Fibroblast of skin of right biceps (primary cell): Measurements from ENCODE around the gene SLC25A17.
"Not testable (repeated sequence)": the region's sequence is repeated elsewhere in the genome, so short reads cannot be mapped to it uniquely, and the experiment has no call there.

Experiments
- DNase-seq: peaks from one replicate; pipeline ENCODE4 v3.0.0-alpha.2; 2013

SLC25A17 gene, protein sequence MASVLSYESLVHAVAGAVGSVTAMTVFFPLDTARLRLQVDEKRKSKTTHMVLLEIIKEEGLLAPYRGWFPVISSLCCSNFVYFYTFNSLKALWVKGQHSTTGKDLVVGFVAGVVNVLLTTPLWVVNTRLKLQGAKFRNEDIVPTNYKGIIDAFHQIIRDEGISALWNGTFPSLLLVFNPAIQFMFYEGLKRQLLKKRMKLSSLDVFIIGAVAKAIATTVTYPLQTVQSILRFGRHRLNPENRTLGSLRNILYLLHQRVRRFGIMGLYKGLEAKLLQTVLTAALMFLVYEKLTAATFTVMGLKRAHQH

DNA sequence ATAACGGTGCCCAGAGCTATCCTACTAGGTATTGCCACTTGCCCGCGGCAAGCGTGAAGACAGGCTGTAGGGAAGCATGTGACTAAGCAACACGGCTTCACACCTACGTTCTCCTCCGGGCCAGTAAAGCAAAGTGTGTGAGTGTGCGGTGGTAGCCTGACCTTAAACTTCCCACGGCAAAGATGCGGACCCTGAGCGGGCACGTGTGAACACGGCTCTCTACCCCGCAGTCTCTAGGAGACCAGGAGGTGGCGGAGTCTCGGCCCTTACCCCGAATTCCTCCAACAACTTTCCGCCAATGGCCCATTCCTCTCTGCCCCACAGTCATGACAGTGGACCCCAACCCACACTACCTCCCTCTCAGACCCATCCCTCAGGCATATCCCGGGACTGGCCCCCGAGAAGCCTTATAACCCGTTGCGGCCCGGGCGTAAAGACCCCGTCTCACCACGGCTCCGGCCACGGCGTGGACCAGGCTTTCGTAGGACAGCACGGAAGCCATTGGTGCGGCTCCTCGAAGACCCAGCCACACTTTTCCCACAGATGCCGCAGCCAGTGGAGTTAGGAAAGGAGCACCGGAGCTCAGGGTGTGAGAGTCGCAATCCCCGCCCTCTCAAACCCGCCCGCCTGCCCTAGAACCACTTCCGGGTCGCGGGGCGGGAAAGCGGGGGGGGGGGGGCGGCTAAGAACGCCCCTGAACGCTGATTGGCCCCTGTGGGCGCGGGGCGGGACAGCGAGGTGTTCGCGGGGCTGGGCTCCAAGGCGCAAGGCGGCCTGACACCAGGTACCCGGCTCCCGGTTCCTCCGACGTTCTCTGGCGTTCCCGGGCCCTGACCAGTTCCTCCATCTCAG is at the start of gene SLC25A17:
TSS of gene SLC25A17 (minus strand) at position 600 of the 852 bp plus-strand sequence. CDS start at position 502, 98 bp downstream.
- DNase-seq = peak; percentile 85

DNA sequence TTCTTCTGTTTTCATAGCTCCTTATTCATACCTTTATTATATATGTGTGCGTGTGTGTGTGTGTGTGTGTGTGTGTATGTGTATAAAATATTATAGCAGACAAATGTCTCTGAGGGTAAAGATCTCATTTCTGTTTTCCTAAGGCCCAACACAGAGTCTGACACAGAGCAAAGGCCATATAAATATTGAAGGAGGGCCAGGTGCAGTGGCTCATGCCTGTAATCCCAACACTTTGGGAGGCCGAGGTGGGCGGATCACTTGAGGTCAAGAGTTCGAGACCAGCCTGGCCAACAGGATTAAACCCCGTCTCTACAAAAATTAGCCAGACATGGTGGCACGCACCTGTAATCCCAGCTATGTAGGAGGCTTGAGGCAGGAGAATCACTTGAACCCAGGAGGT is 49.2 kb upstream of the SLC25A17 start:
- not testable (repeated sequence) for DNase-seq

GRCh38 chr22:40867109-40867508 is 48.0 kb upstream of the SLC25A17 start:
- DNase-seq = no peak

DNA sequence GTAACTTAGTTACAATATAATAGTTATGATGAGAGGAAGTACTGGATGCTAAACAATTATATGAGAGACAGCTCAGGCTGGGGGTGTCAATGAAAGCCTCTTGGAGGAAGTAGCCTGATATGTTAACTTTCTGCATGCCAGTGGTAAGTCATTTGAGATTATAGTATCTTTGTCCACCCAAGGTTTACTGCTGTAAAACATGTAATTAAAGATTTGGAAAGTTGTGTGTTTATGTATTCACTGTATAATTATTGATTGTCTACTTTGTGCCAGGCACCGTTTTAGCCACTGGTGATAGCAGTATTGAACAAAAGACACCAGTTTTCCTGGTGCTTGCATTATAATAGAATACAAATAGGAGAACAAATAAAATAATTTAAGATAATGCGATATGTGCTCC is 43.4 kb upstream of the SLC25A17 start:
- no peak for DNase-seq

DNA sequence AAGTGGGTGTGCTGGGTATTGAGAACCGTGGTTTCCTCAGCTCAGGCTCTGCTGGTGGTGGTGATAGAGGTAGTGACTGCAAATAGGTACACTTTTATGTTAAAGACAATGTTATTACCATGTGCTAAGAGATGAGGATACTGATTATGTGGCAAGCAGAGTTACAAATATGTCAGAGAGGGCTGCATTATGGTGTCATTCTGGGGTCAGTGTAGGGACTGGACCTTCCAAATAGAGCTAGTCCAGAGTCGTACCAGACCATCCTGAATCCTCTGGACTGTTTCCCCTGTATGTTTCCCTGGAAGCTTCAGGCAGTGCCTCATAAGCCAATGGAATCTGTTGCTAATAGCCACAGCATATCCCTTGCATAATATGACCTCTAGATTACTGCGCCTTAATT is 42.9 kb upstream of the SLC25A17 start, which contains the start of gene DNAJB7:
TSS of gene DNAJB7 (minus strand) at position 101 of the 400 bp plus-strand sequence. CDS start 119 bp downstream, outside the sequence.
- DNase-seq = no peak

DNA sequence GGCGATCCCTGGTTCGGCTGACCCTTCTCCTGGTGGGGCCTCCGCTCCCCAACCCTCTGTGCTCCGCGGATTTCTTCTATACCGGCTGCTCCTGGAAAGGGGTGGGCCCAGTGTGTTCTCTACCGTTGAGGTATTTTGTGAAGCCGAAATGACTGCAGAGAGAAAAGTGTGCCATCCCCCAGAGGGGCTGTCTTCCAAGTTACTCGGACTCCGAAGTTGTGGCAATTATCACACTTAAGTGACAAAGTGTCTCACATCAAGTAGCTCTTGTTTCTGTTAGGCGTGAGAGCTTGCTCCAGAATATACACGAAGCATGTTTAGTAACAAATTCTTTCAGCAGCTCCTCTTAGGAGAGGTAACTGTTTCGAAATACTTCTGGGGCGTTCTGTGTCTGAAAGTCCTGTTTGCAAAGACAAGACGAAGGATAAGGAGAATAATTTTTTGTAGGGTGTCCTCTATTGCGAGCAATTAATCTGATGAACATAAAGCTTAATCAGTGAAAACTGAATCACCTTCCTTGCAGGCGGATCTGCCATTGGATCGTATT is 38.2 kb upstream of the SLC25A17 start:
- DNase-seq = no peak

DNA sequence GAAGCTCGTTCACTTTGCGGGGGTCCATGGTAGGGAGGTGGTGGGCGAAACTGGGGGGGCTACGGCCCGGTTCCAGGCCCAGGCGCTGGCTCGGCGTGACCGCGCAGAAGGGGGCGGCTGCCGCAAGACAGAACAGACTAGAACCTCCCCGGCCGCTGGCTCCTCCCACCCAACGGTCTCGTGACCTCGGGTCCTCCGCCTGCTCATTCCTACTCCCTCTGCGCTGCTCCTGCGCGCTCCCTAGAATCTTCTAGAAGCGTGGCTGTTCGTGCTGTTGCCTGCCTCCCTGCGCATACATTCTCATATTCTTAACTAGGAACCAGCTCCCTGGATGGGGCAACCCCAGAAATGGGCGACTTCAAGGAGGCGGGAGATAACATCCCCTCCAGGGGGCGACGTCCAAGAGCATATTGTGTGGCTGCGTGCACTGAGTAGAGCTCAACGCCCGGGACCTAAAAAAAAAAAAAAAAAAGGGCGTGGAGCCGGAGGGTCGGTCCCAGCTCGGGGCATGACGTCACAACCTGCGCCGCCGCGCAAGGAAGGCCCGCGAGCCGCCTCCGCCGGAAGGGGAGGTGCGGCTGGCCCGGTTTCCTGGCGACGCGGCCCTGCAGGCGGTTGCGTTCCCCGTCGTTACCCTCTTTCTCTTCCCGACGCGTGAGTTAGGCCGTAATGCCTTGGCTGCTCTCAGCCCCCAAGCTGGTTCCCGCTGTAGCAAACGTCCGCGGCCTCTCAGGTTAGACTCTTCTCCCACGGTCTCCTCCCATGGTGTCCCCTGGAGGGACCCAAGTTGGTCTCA is 37.6 kb upstream of the SLC25A17 start, which contains the start of the genes ST13 and XPNPEP3:
TSS of gene ST13 (minus strand) at position 127 of the 796 bp plus-strand sequence. CDS start at position 28, 99 bp downstream.
TSS of gene XPNPEP3 (plus strand) at position 636 of the 796 bp plus-strand sequence. CDS start at position 670, 34 bp downstream.
- DNase-seq = peak; percentile 98

- peak; percentile 7 for DNase-seq
These were observed 36.9 kb upstream of the SLC25A17 start for GRCh38 chr22:40855979-40856512.

GRCh38 chr22:40855071-40855978 is 36.2 kb upstream of the SLC25A17 start:
- peak; percentile 5 for DNase-seq

- no peak for DNase-seq
These were observed 34.8 kb upstream of the SLC25A17 start for GRCh38 chr22:40853961-40854360.

GRCh38 chr22:40853333-40853732 is 34.2 kb upstream of the SLC25A17 start:
- no peak for DNase-seq

DNA sequence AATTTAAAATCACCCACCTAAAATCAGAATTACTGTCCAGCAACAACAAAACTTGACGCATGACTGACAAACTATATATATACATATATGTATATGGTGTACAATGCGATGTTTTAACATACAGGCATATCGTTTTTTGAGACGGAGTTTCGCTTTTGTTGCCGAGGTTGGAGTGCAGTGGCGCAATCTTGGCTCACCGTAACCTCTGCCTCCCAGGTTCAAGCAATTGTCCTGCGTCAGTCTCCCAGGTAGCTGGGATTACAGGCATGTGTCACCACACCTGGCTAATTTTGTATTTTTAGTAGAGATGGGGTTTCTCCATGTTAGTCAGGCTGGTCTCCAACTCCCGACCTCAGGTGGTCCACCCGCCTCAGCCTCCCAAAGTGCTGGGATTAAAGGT is 26.7 kb upstream of the SLC25A17 start:
- not testable (repeated sequence) for DNase-seq

DNA sequence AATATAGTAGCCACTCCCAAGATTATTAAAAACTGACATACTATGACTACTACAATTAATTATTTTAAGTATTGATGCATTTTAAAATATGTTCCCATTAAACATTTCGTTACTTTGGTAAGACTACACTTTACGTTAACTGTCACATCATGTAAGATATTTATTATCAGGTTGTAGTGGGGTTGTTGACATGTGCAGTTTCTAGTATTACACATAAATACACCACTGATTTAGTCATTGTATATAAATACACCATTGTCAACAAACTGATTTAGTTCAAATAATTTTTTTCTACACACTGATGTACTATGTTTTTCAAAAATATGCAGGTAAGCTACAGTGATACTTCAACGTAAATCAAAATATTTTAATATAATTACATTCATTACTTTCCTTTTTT is 25.8 kb upstream of the SLC25A17 start:
- DNase-seq = no peak

- no peak for DNase-seq
These were observed 19.3 kb upstream of the SLC25A17 start for GRCh38 chr22:40838486-40838885.

DNA sequence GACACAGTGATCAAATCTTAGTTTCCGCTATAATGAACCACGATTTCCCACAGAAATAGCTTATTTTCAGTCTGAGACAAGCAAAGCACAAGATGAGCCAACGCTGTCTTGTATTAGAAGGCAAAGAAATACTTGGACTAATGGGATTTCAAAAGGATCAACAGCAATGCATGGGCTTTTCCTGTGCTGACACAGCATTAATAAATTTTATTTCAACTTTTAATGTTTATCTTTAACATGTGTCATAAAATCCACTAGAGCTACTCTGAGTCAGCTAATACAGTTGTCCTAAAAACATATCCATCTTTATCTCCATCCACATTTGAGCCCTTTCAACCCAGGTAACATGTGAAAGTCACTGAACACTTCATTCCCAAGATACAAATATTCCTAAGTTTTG is 15.5 kb upstream of the SLC25A17 start:
- DNase-seq = no peak

DNA sequence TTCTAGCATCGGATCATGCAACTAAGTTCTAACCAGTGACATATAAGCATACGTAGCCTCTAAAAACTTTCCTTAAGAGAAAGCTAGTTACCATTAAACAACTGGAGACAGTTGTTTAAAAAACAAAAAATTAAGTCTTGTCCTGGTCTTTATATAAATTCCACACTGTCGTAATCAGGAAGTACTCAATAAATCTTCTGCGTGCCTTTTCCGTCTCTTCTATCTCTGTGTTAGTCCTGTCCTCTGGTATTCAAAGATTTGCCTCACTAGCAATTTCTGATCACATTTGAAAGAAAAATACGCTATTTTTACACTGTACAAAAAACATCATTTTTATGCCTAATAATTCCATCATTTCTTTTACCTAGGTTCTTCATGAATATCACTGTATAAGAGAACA is 10.0 kb upstream of the SLC25A17 start:
- no peak for DNase-seq

DNA sequence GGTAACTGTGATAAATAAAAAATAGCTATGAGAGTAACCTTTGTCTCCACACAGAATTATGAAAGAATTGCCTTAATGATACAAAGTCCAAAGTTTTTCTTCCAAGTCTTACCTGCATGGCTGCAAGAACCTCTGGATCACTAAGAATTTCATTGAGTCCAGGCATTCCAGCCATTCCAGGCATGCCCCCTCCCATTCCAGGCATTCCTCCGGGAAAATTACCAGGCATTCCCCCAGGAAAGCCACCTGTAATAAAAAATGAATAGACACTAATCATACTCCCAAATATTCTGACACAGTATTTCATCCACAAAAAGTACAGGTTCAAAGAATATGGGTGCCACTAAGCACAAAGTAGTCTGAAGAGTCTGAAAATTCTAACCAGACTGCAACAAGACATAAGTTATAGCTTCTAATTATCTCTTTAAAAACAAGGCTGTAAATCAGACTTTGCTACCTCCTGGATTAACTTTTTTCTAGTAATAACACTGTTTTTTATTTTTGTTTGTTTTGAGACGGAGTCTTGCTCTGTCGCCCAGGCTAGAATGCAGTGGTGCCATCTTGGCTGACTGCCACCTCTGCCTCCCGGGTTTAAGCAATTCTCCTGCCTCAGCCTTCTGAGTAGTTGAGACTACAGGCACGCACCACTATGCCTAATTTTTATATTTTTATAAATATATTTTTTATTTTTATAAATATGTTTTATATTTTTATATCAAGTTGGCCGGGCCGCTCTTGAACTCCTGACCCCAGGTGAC is 8.0 kb upstream of the SLC25A17 start:
- DNase-seq = no peak

GRCh38 chr22:40826292-40826691 is 7.1 kb upstream of the SLC25A17 start:
- not testable (repeated sequence) for DNase-seq

DNA sequence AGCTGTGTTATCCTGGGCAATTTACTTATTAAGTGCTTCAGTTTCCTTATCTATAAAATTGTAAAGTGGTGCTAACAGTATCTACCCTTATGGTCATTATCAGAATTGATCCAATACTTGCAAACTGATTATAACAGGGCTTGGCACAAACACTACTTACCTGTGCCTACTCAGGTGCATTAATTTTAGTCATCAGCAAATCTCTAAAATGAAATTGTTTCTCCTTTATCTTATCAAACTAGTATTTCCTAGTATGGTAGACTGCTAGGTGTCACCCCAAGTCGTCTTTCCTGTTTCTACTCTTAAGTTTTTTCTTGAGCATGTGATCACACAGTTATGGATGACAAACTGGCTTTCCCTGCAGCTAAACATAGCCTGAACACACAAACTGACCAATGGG is 4.3 kb upstream of the SLC25A17 start:
- DNase-seq = no peak

DNA sequence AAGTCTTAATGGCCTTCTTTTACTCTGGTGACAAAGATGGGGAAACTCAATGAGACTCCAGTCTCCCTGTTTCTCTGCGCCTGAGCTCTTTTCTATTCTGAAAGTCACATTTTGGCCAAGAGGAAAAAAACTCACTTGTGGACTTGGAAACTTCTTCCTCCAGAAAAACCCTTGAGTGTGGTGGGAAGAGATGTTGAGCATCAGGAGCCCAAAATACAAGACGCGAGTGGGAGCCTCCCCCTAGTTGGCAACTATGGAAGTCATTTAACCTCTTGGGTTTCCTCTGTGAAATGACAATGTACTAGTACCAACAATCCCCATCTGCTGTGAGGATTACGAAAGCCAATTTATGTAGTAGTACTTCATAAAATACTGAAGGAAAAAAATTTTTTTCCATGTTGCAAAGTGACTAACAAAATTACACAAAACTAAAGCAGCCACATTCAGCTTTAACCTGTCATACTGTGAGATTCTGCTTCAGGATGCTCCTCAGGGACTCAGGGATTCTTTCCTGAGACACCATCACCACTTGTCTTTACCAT is 524 bp upstream of the SLC25A17 start:
- DNase-seq = peak; percentile 12
